HG02981 (cell line): ENCODE measurements around the gene KLHL29.

ENCODE experiments used
- ATAC-seq: cut with Tn5 transposase; IDR thresholded peaks from one replicate; pipeline ENCODE4 v1.9.1; 2021; ENCODE audit warnings: mild to moderate bottlenecking, moderate library complexity; ENCODE audit not compliant: unreplicated experiment

The KLHL29 gene

DNA sequence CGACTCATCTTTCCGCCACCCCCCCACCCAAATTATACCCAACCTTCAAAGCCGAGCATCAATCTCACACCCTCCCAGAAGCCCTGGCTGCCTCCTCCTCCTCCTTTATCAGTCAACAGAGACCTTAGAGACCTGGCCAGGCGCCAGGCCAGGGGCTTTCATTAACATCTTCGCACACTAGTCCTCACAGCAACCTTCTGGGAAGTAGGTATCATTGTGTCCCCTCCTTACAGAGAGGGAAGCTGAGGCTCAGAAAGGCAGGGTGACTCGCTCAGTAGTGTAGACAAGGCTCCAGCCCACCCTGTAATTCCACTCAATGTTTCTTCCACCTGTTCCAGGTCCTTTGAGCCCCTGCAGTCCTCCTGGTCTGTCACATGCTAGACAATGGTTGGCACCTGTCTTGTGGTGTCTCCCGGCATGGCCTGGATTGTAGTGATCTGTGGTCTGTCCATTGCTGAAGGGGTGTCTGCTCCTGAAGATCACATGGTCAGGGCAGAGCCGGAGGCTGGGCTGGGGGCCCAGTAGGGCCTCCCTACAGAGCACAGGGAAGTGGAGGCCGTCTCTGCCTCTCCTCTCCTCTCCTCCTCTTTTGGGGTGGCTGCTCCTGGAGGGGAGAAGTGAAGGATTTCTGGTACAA is 36.0 kb downstream of the KLHL29 start:
- no peak for ATAC-seq

DNA sequence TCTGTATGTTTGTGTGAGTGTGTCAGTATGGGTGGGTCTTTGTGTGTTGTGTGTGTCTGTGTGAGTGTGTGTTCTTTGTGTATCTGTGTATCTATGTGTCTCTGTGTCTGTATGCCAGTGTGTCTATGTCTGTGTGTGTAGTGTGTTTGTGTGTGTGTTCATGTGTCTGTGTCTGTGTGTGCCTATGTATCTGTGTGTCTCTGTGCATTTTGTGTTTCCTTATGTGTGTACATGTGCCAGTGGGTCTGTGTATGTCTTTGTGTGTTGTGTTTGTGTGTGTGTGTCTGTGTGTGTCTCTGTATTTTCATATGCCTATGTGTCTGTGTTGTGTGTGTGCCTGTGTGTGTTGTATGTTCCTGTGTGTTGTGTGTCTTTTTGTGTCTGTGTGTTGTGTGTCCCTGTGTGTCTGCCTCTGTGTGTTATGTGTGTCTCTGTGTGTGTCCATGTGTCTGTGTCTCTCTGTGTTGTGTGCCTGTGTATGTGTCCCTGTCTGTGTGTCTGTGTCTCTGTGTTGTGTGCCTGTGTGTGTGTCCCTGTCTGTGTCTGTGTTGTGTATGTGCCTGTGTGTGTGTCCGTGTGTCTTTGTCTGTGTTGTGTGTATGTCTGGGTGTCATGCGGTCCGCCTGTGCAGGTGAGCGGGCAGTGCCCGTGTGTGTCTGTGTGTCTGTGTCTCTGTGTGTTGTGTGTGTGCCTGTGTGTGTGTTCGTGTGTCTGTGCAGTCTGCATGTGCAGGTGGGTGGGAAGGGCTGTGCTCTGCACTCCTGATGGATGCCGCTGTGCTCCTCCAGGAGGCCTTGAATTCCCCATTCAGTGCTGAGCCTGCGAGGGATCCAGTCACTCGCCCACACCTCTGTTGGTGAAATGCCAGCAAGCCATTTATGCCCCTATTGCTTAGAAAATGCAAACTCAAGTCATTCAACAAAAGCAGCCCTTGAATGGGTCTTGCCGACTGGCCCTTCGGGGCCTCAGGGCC is 37.4 kb downstream of the KLHL29 start:
- ATAC-seq: no peak

DNA sequence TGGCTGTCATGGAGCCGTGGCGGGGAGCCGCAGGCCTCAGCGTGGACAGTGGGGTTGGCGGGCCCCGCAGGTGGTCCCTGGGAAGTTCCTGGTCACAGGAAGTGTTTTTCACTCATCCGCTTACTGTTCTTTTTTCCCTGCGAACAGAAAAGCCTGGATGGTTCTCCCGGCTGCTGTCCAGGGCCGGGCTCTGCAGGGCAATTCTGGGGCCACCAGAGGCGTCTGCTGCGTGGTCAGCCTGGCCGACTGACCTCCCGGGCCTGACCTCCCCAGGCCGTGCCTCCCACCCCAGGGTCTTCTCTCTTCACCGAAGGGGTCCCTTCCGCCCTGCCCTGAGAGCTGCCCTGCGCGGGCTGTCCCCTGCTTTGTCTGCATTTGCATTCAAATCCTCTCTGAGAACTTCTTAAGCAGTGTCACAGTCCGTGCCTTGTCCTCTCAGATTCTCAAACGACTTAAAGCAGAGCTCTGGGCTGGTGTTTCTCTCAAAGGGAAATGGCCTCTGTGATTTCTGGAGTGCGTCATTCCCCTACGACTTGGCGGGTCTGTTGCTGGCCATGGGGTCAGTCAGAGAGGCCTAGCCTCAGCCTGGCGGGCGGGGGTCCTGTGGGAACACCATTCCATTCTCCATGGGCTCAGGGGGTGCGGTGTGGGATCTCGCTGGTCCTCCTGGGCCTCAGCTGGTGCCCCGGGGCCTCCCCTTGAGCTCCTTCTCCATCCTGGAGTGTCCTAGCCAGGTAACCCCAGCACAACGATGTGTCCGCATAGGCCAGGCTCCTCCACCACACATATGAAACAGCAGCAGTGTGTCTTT is 38.3 kb downstream of the KLHL29 start:
- no peak for ATAC-seq

DNA sequence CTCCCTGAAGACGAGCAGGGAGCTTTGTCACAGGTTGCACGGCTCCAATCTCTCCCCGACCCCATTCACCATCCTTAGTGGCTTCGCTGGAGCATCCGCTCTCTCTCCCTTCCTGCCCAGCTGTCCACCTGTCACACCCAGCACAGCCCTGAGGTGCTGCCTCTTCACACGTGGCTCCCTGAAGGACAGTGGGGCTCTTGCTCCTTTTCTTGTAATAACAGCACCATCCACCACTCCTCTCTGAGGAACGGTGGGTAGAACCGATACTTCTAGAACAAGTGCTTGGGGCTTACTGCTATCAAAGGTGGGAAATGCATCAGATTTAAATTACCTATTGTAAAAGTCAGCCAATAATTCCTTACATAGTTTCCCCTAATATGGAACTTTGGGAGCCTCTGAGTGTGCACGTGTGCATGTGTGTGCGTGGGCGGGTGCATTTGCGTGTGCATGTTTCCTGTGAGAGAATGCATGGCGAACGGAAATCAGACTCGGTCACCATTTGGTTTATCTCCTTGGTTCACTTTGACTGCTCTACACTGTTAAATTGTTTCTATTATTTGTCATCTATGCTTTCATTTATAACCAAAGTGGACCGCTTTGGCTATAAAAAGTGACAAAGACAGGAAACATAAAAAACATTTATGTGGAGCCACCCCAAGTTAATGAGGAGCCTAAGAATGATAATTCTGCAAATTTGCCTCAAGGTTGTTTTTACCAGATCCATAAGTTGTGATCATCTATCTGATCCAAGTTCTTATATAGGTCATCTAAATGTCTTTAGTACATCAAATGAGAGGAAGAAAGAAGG is 39.1 kb downstream of the KLHL29 start:
- no peak for ATAC-seq

DNA sequence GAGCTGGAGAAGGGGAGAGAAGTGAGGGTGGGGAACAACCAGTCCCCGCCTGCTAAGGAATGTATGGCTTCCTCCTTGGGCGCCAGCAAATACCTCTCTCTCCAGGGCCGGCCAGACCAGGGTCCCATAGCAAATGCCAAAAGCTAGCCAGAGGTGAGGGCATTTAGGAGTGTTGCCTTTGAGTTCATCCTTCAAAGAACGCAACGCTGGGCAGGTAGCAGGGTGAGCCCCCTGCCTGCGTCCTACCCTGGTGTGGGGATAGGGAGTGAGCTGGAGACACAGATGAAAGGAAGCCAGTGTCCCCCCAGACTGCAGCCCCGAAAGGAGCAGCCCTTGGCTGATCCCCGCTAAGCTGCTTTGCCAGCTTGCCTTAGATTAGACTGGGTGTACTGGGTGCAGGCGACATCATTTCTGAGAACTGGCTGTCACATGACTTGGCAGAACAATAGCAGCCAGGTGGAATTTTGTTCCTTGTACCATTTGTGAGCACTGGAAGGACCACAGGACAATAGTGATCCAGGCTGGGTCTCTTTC is 40.4 kb downstream of the KLHL29 start:
- ATAC-seq: no peak

DNA sequence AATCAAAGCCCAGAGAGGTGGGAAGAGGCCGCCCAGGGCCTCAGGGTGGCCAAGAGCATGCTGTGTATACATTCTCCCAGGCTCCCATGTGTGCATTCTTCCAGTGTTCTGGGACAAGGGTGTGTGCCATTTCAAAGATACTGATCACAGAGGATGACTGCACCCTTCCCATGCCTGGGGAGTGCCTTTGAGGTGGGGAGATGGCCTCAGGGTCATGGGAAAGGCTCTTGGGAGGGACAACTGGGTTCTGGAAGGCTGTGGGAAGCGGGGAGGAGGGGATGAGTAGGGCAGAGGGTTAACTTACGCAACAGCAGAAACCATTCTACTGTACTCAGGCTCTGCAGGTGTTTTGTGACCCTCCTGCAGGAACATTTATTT is 40.9 kb downstream of the KLHL29 start:
- ATAC-seq: no peak

DNA sequence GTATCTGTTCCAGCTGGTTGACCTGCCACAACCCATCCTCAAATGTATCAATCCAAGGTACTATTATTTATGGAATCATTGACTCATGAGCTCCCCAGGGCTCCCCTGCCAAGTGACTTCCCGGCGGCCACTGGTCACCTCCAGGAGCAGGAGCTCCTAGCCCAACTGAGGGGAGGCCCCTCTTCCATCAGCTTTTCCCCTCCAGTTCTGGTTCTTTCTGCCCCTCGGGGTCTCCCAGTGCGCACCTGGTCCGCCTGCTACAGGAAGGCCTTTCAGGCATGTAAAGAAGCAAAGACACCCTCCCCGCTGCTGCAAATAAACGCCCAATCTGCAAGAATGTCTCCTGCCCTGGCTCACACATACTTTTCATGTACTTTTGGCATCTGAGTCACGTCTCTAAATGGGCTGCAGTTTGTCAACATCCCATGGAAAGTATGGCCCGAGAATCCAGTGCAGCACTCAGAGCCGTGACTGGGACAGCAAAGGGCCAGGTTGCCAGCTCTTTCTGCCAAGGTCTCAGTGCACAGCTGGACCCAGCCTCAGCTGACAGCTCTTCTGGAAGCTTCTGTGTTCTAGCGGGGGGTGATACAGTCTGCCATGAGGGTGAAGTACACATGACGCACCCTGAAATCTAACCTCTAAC is 41.4 kb downstream of the KLHL29 start:
- no peak for ATAC-seq

DNA sequence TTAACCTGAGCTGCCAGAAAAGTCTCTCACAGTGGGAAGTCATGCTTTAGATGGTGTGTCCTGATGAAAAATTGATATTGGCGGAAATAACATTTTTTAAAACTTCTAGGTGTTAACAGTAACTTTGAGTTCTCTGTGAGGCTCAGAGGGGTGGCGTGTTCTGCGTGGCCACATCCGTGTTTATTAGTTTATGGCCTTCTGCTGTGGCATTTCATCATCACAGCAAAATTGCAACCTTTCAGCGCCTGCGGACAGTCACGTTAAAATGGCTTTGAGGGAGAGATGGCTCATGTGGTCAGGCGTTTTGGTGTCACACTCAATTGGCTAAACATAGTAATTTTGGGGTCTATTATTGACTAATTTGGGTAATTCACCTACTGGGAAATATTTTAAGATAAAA is 42.4 kb downstream of the KLHL29 start:
- no peak for ATAC-seq

DNA sequence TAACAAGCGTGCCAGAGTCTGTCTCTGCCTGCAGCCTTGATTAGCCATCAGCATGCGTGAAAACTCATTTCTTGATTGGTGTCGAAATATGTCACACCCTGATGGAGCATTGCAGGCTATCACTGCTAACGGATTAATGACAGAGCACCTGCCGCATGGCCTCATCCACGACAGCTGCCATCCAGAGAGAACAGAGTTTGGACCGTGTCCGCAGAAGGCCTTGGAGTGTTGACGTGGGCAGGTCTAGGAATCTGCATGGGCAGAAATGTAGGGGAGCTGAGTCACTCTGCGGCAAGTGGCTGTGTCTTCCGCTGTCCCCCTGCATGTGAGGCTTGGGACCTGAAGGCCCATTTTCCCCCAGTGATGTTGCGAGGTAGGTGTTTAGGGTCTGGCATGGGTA is 43.0 kb downstream of the KLHL29 start:
- no peak for ATAC-seq

DNA sequence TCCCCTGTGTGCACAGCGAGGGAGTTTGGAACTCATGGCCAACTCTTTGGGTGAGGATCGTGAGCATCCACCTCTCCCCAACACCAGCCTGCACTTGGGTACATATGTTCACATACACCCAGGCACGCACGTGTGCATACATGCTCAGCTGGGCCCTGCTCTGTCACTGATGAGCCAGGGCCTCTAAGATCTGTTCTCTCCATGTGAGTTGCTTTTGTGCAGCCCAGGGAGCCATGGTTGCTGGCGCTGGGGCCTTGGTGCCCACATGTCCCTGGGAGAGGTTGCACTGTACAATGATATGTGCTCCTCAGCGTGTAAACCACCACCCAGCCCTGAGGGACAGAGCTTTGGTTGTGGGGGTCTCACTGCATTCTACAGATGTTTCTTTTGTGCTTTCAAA is 44.1 kb downstream of the KLHL29 start:
- no peak for ATAC-seq

DNA sequence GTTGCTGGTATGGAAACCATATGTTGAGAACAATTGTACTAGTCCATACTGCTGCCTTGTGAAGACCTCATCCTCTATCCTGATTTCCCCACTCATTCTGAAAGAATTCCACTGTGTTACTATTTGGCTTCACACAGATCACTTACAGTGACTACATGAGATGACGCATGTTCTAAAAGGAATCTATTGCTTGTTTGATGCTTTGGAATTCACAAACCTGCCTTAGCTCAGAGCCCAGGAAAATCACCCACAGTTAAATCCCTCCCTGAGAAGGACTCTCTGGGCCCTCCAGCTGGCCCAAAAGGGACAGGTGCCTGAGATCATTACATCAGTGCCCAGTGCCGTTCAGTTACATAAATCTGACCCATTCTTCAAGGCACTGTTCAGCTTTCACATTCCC is 45.3 kb downstream of the KLHL29 start:
- no peak for ATAC-seq

DNA sequence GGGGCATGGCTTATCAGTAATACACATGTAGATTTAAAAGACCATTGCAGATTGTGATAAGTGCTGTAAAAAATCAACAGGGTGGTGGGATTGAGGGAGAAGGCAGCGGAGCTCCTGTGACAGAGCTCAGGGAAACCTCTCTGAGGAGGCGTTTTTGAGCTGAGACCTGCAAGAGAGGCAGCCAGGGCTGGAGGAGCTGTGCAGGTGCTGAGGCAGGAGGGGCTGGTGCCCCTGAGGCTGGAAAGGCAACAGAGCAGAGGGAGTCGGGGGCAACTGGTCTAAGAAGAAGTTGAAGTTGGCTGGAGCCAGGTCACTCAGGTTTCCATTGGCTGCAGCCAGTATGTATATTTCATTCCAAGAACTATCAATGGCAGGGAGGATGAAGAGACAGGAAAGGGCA is 47.6 kb downstream of the KLHL29 start:
- ATAC-seq: no peak

DNA sequence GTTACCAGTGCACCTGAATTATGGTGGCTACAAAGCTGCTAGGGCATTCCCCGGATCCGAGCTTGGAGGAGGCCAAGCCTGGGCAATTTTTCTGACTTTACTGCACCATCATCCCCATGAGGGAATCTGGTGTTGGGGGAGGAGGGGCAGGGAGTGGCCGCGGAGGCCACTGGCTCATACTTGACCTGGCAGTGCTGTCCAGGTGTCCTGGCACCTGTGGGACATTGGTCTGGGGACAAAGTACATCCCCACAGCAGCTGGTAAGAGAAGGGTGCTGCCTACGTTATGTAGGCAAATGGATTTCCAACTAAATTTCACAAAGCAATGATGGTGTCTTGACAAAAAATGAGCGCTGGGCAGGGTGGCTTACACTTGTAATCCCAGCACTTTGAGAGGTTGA is 48.3 kb downstream of the KLHL29 start:
- no peak for ATAC-seq

DNA sequence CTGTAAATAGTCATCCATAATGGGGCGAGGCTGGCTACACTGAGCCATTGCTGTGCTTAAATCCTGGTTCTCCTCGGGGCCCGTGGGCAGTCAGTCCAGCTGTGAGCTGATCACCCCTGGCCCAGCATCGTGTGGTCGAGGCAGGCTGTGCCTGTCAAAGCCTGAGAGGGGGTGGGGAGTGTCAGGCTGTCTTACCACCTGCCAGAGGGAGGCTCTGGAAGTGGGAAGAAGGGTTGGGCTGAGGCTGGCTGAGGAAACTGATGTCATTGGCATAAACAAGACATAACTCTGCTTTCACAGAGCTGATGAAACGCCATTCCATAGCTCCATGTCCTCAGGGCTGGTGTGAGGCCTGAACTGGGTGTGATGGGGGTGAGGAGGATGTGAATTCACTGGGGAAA is 49.7 kb downstream of the KLHL29 start:
- no peak for ATAC-seq

DNA sequence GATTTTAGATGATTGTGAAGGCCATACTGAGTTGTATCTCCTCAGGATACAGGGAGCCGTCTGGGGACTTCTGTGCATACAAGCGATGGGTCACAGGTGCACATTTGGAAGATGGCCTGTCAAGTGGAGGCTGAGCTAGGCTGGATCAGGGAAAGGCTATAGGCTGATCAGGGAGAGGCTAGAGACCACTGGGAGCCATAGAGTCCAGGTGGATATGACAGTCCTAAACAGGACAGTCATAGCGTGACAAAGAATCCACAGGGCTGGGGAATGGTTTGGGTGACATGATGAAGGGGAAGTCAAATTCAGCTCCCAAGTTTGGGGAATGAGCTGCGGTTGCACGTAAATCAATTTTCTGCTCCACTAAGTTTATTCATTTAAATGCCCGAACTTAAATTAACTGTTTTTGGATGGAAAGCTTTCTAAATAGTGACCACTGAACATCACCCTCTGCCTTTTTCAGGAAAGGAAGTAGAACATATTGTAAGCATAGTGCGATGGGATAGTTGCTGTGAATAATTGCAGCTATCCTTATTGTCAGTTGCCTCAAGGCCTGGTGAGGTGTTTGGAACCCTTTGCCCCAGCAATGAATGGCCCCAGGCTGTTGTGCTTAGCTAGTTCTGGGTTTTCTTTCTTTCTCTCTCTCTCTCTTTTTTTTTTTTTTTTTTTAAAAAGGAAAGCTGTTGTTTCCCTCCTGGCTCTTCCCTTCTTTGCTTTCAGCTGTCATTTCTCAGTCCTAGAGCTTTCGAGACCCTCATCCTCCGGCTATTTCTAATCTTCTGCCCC is 50.5 kb downstream of the KLHL29 start:
- no peak for ATAC-seq

DNA sequence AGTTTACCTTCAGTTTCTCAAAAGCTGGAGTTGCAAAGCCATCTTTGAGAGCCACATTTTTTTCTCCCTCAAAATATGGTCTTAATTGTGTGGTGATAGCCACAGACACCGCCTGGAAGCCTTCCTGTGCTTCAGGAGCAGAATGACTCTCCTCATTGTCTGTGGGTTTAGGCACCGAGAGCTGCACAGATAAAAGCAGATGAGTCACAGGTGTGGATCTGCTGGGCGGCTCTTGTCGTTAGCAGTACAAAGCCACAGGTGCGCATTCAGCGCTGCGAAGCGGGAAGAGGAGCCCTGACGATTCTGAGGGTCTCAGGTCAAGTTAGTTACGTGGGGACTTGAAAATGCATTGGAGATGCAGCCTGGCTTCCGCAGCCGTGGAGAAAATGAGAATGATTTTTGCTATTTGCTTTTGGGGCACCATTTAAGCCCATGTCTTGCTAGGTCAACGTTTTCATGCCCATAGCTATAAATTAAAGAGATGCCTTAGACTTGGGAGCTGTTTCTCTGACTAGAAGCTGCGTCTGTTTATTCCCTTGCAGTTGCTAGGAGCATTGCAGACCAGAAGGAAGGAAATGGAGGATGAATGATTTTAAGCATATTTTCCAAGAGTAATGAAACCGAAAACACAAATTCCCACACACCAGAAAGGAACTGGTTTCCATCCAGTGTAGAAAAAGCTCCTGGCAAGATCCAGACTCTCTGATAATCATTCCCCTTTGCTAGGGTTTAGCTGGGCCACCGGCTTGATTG is 51.5 kb downstream of the KLHL29 start:
- no peak for ATAC-seq

DNA sequence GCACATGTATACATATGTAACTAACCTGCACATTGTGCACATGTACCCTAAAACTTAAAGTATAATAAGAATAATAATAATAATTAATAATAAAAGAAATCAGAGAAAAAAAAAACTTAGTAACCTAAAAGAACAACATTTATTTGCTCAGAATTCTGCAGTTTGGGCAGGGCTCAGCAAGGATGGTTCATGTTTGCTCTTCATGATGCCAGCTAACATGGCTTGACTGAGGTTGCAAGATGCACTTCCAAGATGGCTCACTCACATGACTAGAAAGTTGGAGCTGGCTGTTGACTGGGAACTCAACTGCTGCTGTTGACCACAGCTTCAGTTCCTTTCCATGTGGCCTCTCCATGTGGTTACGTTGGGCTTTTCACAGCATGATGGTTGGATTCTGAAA is 56.4 kb downstream of the KLHL29 start:
- ATAC-seq: no peak

DNA sequence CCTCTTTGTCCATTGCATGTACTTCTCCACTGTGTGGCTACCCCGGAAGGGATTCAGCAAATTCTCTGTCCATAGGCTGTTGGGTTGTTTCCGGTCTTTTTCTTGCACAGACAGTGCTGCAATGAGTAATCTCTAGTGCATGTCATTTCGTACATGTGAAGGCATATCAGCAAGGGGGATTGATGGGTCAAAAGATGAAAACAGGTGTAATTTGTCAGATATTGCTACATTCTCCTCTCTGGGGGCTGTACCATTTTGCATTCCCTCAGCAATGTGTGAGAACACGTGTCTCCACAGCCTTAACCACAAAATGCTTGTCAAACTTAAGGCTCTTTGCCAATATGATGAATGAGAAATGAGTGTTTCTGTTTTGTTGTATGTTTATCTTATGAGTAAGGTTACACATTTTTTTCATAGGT is 60.5 kb downstream of the KLHL29 start:
- no peak for ATAC-seq
